Measurements from ENCODE around the gene MAP3K20. TPM values are rescaled to one million over a fixed set of nuclear protein-coding genes. Genes with fewer than 3 reads are reported as not detected.

Gene MAP3K20
- total and polyA plus RNA-seq, 2 experiments from 2014 or later = 7.6 to 9.6 TPM

DNA sequence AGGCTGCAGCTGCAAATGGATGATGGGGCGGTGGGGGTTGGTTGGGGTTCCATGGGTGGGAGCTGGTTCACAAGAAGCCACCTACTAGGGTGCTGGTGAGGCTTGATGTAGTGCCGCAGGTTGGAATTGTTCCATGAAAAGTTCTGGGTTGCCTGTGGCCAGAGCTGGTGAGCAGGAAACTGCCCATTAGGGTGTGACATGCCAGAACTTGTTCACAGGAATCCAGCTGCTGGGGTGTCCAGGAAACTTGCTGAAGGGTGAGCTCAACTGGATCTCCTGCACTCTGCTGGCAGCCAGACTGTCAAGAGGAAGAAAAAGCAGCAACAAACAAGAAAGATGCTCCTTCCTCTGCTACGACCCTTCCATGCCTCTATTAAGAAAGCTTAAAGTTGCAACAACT, 48.8 kb downstream of the MAP3K20 start:
- Histone ChIP-seq H3K9me2 (ENCODE audit: insufficient read depth) (peaks cover 5% of the 10 kb centered on the region; the same call in 1 of the 2 replicates), H3K79me2 (replicated peaks; ENCODE audit: insufficient read depth) (no peaks in the 10 kb centered on the region), H4K20me1 (replicated peaks; ENCODE audit: insufficient read depth) (no peaks in the 10 kb centered on the region), H3F3A (replicated peaks; ENCODE audit: low read depth) (no peaks in the 10 kb centered on the region), H3K27ac (ENCODE audit: low read depth) (no peak overlapping the region), H3K27me3 (ENCODE audit: insufficient read depth) (no peaks in the 10 kb centered on the region), H3K4me1 (ENCODE audit: insufficient read depth) (no peaks in the 10 kb centered on the region), H3K36me3 (ENCODE audit: insufficient read depth) (no peaks in the 10 kb centered on the region), H3K4me3 (no peak overlapping the region), H2AFZ (no peak overlapping the region), H3K4me2 (no peak overlapping the region)
- peaks cover 6% of the 10 kb centered on the region; the same call in 1 of the 3 replicates for H3K4me1 Mint-ChIP-seq
- ATAC-seq (no peak), DNase-seq (ENCODE audit: low spot score) (no peak)
- H3K27me3 Mint-ChIP-seq (ENCODE audit: insufficient read depth, low read depth, poor library complexity) = no peaks in the 10 kb centered on the region
- no peak overlapping the region for H3K27ac Mint-ChIP-seq
- no peaks in the 10 kb centered on the region for H3K9me3 Mint-ChIP-seq
- H3K36me3 Mint-ChIP-seq (ENCODE audit: low read depth) = no peaks in the 10 kb centered on the region
- no peak overlapping the region for H3K4me3 Mint-ChIP-seq
- TF ChIP-seq EZH2phosphoT487 (IDR thresholded peaks at IDR 0.05; ENCODE audit: unreplicated experiment) (no peak), NANOG (IDR thresholded peaks at IDR 0.05; ENCODE audit: borderline replicate concordance) (no peak), CTCF (conservative IDR thresholded peaks at IDR 0.05; ENCODE audit: low read depth in 2 of 2) (no peak), ZNF331 (CRISPR knock-in tag; IDR thresholded peaks at IDR 0.05; ENCODE audit: low read depth) (no peak), ZNF114 (CRISPR knock-in tag; IDR thresholded peaks at IDR 0.05) (no peak), POLR2AphosphoS5 (IDR thresholded peaks at IDR 0.05; ENCODE audit: low read depth) (no peak), ZNF462 (CRISPR knock-in tag; IDR thresholded peaks at IDR 0.05) (no peak), JUNB (IDR thresholded peaks at IDR 0.05; ENCODE audit: unreplicated experiment) (no peak), EZH2 (IDR thresholded peaks at IDR 0.05; ENCODE audit: low read depth, unreplicated experiment) (no peak), CREB1 (CRISPR knock-in tag; IDR thresholded peaks at IDR 0.05; ENCODE audit: low read depth) (no peak), REST (IDR thresholded peaks at IDR 0.05; ENCODE audit: unreplicated experiment) (no peak), STAT1 (IDR thresholded peaks at IDR 0.05; ENCODE audit: unreplicated experiment) (no peak)
- TF ChIP-seq, protein P1, sequence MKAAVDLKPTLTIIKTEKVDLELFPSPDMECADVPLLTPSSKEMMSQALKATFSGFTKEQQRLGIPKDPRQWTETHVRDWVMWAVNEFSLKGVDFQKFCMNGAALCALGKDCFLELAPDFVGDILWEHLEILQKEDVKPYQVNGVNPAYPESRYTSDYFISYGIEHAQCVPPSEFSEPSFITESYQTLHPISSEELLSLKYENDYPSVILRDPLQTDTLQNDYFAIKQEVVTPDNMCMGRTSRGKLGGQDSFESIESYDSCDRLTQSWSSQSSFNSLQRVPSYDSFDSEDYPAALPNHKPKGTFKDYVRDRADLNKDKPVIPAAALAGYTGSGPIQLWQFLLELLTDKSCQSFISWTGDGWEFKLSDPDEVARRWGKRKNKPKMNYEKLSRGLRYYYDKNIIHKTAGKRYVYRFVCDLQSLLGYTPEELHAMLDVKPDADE (IDR thresholded peaks at IDR 0.05) = no peak
